GM18858 (cell line): ENCODE results near the gene PRSS1.

Experiments used
- ATAC-seq: cut with Tn5 transposase; IDR thresholded peaks from one replicate; pipeline ENCODE4 v1.9.1; 2021; ENCODE audit not compliant: unreplicated experiment

PRSS1 gene

DNA sequence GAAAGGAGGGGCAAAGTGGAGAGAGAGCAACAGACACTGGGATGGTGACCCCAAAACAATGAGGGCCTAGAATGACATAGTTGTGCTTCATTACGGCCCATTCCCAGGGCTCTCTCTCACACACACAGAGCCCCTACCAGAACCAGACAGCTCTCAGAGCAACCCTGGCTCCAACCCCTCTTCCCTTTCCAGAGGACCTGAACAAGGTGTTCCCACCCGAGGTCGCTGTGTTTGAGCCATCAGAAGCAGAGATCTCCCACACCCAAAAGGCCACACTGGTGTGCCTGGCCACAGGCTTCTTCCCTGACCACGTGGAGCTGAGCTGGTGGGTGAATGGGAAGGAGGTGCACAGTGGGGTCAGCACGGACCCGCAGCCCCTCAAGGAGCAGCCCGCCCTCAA, 42.2 kb downstream of the PRSS1 start:
- ATAC-seq = no peak

DNA sequence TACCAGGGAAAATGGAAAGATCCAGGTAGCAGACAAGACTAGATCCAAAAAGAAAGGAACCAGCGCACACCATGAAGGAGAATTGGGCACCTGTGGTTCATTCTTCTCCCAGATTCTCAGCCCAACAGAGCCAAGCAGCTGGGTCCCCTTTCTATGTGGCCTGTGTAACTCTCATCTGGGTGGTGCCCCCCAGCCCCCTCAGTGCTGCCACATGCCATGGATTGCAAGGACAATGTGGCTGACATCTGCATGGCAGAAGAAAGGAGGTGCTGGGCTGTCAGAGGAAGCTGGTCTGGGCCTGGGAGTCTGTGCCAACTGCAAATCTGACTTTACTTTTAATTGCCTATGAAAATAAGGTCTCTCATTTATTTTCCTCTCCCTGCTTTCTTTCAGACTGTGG, 42.9 kb downstream of the PRSS1 start:
- ATAC-seq = no peak

DNA sequence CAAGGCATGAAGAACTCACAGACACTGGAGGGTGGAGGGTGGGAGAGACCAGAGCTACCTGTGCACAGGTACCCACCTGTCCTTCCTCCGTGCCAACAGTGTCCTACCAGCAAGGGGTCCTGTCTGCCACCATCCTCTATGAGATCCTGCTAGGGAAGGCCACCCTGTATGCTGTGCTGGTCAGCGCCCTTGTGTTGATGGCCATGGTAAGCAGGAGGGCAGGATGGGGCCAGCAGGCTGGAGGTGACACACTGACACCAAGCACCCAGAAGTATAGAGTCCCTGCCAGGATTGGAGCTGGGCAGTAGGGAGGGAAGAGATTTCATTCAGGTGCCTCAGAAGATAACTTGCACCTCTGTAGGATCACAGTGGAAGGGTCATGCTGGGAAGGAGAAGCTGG, 43.3 kb downstream of the PRSS1 start:
- ATAC-seq = no peak

DNA sequence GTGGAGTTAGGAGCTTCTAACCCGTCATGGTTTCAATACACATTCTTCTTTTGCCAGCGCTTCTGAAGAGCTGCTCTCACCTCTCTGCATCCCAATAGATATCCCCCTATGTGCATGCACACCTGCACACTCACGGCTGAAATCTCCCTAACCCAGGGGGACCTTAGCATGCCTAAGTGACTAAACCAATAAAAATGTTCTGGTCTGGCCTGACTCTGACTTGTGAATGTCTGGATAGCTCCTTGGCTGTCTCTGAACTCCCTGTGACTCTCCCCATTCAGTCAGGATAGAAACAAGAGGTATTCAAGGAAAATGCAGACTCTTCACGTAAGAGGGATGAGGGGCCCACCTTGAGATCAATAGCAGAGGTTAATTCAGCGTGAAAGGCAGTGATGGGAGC, 43.9 kb downstream of the PRSS1 start:
- ATAC-seq = no peak

DNA sequence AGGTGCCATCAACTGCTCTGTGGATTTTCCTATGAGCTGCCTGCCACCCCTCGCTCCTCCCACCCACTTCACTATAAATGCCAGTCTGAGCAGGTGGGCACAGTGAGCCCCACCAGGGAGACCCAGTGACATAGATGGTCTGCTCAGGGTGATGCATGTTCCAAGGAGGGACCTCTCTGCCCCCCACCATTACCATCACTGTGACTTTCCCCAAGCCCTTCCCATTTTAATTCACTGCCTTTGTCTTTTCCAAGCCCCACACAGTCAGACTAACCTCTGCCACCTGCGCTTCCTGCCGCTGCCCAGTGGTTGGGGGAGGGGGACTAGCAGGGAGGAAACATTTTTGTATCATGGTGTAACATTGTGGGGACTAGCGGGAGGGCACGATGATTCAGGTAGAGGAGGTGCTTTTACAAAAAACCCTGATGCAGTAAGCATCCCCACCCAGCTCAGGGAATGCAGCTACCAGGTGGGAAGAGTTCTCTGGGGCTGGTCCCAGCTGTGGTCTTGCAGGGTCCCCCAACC, 46.1 kb downstream of the PRSS1 start:
- ATAC-seq = no peak

DNA sequence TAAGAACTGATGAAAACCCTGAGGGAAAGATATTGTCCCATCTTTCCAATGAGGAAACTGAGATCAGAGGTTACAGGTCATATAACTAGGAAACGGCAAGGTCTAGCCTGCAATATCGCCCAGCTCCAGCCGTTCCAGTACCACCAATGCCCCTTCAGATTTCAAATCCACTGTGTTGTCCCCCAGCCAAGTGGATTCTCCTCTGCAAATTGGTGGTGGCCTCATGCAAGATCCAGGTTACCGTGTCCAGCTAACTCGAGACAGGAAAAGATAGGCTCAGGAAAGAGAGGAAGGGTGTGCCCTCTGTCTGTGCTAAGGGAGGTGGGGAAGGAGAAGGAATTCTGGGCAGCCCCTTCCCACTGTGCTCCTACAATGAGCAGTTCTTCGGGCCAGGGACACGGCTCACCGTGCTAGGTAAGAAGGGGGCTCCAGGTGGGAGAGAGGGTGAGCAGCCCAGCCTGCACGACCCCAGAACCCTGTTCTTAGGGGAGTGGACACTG, 46.8 kb downstream of the PRSS1 start:
- ATAC-seq = no peak

DNA sequence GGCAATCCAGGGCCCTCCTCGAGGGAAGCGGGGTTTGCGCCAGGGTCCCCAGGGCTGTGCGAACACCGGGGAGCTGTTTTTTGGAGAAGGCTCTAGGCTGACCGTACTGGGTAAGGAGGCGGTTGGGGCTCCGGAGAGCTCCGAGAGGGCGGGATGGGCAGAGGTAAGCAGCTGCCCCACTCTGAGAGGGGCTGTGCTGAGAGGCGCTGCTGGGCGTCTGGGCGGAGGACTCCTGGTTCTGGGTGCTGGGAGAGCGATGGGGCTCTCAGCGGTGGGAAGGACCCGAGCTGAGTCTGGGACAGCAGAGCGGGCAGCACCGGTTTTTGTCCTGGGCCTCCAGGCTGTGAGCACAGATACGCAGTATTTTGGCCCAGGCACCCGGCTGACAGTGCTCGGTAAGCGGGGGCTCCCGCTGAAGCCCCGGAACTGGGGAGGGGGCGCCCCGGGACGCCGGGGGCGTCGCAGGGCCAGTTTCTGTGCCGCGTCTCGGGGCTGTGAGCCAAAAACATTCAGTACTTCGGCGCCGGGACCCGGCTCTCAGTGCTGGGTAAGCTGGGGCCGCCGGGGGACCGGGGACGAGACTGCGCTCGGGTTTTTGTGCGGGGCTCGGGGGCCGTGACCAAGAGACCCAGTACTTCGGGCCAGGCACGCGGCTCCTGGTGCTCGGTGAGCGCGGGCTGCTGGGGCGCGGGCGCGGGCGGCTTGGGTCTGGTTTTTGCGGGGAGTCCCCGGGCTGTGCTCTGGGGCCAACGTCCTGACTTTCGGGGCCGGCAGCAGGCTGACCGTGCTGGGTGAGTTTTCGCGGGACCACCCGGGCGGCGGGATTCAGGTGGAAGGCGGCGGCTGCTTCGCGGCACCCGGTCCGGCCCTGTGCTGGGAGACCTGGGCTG, 47.5 kb downstream of the PRSS1 start:
- no peak for ATAC-seq

DNA sequence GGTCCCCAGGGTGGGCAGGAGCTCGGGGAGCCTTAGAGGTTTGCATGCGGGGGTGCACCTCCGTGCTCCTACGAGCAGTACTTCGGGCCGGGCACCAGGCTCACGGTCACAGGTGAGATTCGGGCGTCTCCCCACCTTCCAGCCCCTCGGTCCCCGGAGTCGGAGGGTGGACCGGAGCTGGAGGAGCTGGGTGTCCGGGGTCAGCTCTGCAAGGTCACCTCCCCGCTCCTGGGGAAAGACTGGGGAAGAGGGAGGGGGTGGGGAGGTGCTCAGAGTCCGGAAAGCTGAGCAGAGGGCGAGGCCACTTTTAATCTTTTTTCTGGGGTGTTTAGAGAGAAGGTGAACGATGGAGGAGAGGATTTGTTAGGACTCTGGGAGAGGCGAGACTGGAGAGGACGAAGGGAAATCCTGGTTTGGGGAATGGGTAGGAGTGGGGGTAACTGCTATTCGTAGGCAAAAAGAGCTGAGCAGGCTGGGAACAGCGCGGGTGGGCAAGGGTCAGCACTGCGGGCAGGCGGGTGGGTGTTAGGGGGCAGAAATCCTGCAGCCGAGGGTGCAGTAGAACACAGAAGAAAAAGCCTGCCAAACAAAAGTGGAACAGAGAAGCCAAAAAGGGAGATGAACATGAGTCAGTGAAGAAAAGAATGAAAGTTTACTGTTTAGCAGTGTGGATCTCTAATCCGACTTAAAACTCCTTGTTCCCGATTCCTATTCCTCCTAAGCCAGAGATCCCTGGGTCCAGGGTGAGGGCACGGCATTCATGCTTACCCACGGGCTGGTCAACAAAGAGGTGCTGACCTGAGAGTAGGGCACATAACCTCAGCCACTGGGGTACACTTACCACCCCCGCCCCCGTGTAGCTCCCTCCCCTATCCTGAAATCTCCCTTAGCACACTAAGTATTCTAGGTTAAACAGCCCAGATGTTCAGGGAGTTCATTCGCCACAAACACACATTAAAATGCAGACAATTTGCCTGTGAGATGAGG, 48.4 kb downstream of the PRSS1 start:
- no peak for ATAC-seq

DNA sequence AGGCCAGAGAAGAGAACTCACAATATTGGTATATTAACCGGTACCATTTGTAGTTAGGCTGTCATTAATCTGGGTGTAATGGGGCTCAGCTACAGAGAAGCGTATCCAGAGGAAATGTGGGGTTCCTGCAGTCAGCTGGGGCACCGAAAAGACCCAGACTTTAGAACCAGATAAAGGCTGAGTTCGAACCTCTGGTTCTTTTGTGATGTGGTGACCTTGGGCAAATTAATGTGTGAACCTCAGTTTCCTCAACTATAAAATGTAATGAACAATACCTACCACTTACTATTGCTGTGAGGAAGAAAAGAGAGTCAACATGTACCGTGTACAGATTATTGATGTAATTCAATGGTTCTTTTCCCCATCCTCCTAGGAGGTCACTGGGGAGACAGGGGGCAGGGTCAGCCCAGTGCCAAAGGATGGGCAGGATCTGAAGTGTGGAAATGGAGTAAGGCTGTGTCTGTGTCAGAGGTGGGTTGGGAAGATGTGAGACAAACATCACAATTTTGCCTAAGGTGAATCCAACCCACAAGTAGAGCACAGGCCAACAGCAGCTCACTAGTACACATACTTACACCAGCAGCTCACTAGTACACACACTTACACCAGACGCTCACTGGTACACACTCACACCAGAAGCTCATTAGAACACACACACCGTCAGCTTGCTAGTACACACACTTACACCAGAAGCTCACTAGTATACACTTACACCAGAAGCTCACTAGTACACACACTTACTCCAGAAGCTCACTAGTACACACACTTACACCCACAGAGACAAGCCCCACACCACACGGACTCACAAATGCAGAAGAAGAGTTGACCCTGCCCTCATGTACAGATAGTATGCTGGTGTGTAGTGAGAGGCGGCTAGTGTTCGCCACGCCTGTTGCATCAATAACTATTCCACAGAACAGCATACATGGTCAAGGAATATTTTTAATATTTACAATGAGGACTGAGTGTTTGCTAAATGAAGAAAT, 49.5 kb downstream of the PRSS1 start:
- ATAC-seq = no peak

DNA sequence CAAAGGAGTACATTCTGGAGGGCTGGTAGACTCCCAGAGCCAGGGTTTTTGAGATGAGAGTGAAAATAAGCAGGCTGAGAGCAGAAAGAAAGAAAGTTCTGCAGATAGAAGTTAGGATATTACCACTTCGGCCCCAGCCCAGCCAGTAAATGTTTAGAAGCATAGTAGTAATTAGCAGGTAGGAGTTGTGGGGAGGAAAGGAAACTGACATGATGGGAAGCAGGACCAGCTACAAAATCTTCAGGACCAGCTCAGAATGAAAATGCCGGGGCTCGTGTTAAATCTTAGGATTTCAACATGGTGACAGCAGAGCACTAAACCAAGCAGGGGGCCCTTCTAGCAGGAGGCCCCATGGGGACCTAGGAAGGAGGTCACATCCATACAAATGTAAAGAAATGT, 50.2 kb downstream of the PRSS1 start:
- ATAC-seq = no peak

DNA sequence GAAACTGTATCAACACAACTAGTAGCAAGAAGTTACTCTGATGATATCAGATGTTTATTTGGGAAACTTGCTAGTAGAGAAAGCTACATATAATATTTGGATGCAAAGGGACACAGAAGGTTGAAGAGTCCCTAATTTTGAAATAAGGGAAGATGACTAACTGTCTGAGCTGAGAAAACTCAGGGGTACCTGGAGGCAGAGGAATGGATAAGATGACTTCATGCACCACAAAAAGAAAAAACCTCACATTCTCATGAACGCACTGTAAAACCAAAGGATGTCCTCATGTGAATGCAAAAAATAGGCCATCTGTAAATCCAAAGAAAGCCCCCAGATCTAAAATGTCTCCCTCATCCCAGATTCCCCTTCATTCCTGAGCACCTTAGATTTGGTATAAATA, 50.8 kb downstream of the PRSS1 start:
- ATAC-seq = no peak

DNA sequence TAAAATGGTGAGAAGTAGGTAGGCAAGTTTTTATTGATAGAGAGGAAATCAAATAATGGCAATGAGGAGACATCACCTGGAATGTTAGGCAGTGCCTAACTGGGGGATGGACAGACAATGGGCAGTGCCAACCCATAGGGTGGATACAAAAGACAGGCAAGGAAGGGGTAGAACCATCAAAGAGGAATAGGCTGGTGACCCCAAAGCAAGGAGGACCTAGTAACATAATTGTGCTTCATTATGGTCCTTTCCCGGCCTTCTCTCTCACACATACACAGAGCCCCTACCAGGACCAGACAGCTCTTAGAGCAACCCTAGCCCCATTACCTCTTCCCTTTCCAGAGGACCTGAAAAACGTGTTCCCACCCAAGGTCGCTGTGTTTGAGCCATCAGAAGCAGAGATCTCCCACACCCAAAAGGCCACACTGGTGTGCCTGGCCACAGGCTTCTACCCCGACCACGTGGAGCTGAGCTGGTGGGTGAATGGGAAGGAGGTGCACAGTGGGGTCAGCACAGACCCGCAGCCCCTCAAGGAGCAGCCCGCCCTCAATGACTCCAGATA, 51.5 kb downstream of the PRSS1 start:
- ATAC-seq = no peak

DNA sequence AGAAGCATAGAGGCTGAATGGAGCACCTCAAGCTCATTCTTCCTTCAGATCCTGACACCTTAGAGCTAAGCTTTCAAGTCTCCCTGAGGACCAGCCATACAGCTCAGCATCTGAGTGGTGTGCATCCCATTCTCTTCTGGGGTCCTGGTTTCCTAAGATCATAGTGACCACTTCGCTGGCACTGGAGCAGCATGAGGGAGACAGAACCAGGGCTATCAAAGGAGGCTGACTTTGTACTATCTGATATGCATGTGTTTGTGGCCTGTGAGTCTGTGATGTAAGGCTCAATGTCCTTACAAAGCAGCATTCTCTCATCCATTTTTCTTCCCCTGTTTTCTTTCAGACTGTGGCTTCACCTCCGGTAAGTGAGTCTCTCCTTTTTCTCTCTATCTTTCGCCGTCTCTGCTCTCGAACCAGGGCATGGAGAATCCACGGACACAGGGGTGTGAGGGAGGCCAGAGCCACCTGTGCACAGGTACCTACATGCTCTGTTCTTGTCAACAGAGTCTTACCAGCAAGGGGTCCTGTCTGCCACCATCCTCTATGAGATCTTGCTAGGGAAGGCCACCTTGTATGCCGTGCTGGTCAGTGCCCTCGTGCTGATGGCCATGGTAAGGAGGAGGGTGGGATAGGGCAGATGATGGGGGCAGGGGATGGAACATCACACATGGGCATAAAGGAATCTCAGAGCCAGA, 52.5 kb downstream of the PRSS1 start:
- no peak for ATAC-seq

DNA sequence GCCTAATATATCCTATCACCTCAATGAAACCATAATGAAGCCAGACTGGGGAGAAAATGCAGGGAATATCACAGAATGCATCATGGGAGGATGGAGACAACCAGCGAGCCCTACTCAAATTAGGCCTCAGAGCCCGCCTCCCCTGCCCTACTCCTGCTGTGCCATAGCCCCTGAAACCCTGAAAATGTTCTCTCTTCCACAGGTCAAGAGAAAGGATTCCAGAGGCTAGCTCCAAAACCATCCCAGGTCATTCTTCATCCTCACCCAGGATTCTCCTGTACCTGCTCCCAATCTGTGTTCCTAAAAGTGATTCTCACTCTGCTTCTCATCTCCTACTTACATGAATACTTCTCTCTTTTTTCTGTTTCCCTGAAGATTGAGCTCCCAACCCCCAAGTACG, 53.0 kb downstream of the PRSS1 start:
- ATAC-seq = no peak
